NCI-H128 (cell line): ENCODE measurements around the gene EML4.
"Not testable (repeated sequence)": the region's sequence is repeated elsewhere in the genome, so short reads cannot be mapped to it uniquely, and the experiment has no call there.

Experiments used
- DNase-seq: peaks from one replicate; lab custom pipeline; 2025; ENCODE audit not compliant: unreplicated experiment; lab: John Stamatoyannopoulos, UW

The EML4 gene

GRCh38 chr2:42347518-42347917 is 178.4 kb downstream of the EML4 start:
- DNase-seq = not testable (repeated sequence)

GRCh38 chr2:42348113-42348805 is 179.1 kb downstream of the EML4 start:
- DNase-seq = no peak

- no peak for DNase-seq
Observed at GRCh38 chr2:42350434-42351063, 181.4 kb downstream of the EML4 start.

GRCh38 chr2:42351864-42352263 is 182.7 kb downstream of the EML4 start:
- no peak for DNase-seq

- no peak for DNase-seq
Observed at GRCh38 chr2:42353792-42354429, 184.8 kb downstream of the EML4 start.

- no peak for DNase-seq
Observed at GRCh38 chr2:42359304-42359964, 190.3 kb downstream of the EML4 start.

- no peak for DNase-seq
Observed at GRCh38 chr2:42359965-42360483, 190.9 kb downstream of the EML4 start.

GRCh38 chr2:42360493-42360889 is 191.3 kb downstream of the EML4 start:
- no peak for DNase-seq

GRCh38 chr2:42360890-42361727 is 192.0 kb downstream of the EML4 start, which contains the start of gene COX7A2L:
Gene COX7A2L, minus strand, starts transcription at chr2:42361217. Its CDS starts 56 bp downstream, at chr2:42361161.
- peak; percentile 94 for DNase-seq

- no peak for DNase-seq
Observed at GRCh38 chr2:42361728-42362283, 192.7 kb downstream of the EML4 start.

GRCh38 chr2:42363413-42363812 is 194.3 kb downstream of the EML4 start:
- no peak for DNase-seq

- no peak for DNase-seq
Observed at GRCh38 chr2:42364658-42365057, 195.5 kb downstream of the EML4 start.

- DNase-seq = no peak
Observed at GRCh38 chr2:42366411-42366810, 197.3 kb downstream of the EML4 start.

- DNase-seq = no peak
Observed at GRCh38 chr2:42367835-42368234, 198.7 kb downstream of the EML4 start.

- DNase-seq = no peak
Observed at GRCh38 chr2:42368817-42369531, 199.8 kb downstream of the EML4 start.

GRCh38 chr2:42369532-42370229 is 200.5 kb downstream of the EML4 start:
- DNase-seq = no peak

GRCh38 chr2:42371611-42372473 is 202.7 kb downstream of the EML4 start:
- DNase-seq = no peak
